DMS53 treated with DMSO at 0.1 percent for 48 hours (cell line): Measurements from ENCODE around the gene GPR162.

Experiments
- DNase-seq: peaks from one replicate; lab custom pipeline; 2025; ENCODE audit not compliant: unreplicated experiment; lab: John Stamatoyannopoulos, UW

Gene GPR162

GRCh38 chr12:6786416-6787094, 35.1 kb upstream of the GPR162 start:
- no peak for DNase-seq

GRCh38 chr12:6787309-6787708, 34.3 kb upstream of the GPR162 start:
- DNase-seq: no peak

DNA sequence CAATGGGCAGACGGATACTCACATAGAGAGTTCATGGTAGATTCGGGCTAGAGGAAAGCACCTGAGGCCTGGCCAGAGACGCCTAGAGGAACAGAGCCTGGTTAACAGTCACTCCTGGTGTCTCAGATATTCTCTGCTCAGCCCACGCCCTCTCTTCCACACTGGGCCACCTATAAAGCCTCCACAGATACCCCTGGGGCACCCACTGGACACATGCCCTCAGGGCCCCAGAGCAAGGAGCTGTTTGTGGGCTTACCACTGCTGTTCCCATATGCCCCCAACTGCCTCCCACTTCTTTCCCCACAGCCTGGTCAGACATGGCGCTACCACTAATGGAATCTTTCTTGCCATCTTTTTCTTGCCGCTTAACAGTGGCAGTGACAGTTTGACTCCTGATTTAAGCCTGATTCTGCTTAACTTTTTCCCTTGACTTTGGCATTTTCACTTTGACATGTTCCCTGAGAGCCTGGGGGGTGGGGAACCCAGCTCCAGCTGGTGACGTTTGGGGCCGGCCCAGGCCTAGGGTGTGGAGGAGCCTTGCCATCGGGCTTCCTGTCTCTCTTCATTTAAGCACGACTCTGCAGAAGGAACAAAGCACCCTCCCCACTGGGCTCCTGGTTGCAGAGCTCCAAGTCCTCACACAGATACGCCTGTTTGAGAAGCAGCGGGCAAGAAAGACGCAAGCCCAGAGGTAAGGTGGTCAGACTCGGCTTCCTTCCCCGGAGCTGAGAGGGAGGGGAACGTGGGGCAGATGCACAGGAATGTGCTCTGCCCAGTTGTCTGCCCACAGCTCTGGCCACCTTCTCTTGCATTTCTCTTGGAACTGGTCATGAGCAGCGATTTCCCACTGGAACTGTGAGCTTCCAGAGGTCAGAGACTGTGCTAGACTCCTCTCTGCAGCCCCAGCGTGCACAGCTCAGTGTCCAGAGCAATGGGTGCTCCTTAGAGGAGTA, 32.4 kb upstream of the GPR162 start, which contains the start of gene CD4:
Gene CD4, plus strand, starts transcription at position 557 of the 953 bp plus-strand sequence. CDS start 10,611 bp downstream, outside the sequence.
- DNase-seq: no peak

DNA sequence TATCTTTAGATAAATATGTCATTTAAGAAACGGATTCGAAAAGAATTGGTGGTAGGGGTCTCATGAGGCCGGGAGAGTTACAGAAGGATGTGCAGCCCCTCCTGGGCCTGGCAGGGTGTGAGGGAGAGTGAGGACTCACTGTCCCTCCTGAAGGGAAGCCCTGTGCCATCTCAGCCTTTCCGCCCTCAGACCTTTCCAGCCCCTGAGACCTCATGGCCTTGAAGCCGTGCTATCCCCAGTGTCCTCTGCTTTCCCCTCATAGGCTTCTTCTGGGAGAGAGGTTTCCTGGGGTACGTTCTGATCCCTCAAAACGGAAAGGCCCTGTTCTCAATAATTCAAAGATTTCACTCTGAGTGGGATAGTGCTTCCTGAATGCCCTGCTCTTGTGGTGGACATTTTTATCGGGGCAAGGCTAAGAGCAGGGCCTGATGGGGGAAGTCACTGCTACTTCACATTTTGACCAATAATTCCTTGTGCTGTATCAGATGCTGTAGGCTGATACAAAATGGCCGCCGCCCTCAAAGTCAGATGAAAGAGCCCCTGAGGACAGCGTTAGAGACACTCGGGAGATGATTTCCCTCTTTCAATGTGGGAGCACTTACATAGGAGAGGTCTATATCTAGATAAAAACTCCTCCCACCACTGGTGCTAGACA, 31.0 kb upstream of the GPR162 start:
- no peak for DNase-seq

- DNase-seq: no peak
These were observed 29.6 kb upstream of the GPR162 start for GRCh38 chr12:6791931-6792520.

- no peak for DNase-seq
These were observed 29.0 kb upstream of the GPR162 start for GRCh38 chr12:6792522-6793201.

GRCh38 chr12:6795088-6795487, 26.5 kb upstream of the GPR162 start:
- no peak for DNase-seq

DNA sequence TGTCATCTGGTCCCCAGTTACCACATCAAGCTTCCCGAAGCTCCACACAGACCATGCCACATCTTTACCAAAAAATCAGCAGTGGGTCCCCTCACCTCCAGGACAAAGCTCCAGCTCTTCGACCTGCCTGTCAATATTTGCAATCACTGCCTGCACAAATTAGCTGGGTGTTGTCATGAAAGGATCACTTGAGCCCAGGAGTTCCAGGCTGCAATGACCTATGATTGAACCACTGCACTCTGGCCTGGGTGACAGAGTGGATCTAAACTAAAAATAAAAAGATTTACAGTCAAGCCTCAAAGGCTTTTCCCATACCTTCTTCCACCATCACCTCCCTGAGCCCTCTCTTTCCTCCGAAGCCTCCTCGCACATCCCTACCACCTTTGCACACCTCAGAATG, 25.0 kb upstream of the GPR162 start:
- no peak for DNase-seq

DNA sequence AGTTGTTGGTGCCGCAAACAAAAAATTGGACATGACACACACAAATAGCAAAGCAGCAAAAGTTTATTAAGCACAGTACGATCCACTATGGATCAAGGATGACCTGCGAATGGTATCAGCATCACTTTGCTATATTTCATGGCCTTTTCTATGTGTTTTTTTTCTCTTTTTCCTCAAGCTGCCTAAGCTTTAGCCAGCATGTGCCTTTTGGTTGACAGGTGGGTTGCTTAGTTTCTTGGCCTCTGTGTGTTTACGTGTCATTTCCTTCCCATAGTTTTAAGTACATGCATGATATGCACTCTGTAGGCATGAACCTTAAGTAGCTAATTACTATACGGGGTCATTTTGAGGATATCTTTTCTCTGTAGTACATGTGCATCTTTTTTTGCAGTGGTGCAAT, 22.5 kb upstream of the GPR162 start:
- no peak for DNase-seq

GRCh38 chr12:6807170-6807569, 14.5 kb upstream of the GPR162 start:
- DNase-seq: no peak

DNA sequence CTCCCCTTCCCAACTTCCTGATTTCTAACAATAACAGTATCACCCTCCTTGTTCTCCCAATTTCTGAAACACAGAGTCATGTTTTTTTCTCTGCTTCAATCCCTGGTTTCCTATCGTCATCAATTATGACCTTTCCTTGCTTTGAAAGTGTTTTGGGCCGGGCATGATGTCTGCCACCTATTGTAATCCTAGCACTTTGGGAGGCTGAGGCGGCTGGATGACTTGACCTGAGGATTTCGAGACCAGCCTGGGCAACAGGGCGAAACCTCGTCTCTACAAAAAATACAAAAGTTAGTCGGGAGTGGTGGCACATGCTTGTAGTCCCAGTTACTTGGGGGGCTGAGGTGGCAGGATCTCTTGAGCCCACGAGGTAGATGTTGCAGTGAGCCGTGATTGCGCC, 12.6 kb upstream of the GPR162 start:
- DNase-seq: no peak

GRCh38 chr12:6810758-6811157, 10.9 kb upstream of the GPR162 start:
- DNase-seq: no peak

- DNase-seq: no peak
These were observed 8.3 kb upstream of the GPR162 start for GRCh38 chr12:6813363-6813762.

- DNase-seq: no peak
These were observed 5.0 kb upstream of the GPR162 start for GRCh38 chr12:6816598-6816997.

DNA sequence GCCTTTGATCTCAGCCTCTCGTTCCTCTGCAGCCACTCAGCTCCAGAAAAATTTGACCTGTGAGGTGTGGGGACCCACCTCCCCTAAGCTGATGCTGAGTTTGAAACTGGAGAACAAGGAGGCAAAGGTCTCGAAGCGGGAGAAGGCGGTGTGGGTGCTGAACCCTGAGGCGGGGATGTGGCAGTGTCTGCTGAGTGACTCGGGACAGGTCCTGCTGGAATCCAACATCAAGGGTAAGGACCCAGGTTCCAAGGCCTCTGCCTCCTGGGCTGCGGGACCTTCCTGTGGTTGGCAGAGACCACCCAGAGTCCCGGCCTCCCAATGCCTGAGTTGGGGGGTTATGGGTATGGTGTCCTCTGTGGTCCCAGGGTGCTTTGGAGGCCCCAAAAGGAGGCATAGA, 4.5 kb upstream of the GPR162 start:
- no peak for DNase-seq

DNA sequence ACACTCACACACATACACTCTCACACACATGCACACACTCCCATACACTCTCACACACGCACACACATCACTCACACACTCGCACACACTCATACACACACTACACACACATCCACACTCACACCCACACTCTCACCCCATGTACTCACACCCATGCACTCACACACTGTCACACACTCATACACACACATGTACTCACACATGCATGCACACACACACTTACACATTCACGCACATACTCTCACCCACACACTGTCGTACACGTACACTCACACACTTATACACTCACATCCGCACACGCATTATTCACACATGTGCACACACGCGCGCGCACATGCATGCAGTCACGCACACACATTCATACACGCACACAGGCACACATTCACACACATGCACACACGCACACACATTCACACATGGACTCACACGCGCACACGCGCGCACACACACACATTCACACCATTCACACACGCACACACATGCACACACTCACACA, 3.9 kb upstream of the GPR162 start:
- DNase-seq: no peak

- no peak for DNase-seq
These were observed 3.4 kb upstream of the GPR162 start for GRCh38 chr12:6818222-6818621.

DNA sequence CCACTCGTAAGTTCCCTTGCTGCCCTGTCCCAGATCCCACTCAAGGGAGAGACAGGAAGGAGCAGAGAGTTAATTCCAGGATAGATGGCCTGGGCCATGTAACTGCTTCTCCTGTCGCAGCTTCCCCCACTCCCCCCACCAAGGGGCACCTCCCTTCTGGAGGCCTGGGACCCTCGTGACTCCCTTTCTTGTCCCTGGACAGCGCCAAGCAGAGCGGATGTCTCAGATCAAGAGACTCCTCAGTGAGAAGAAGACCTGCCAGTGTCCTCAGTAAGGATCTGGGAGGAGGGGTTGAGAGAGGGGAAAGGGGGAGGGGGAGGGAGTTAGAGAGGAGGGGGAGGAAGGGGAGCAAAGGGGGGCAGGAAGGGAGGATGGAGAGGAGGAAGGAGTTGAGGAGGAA, 3.0 kb upstream of the GPR162 start:
- DNase-seq: no peak

- DNase-seq: no peak
These were observed 2.3 kb upstream of the GPR162 start for GRCh38 chr12:6819106-6820030.
